Neural cell (in vitro differentiated cells): ENCODE results near the gene SLCO4A1.

Experiments used
- EP300 ChIP-seq: fragments of 450-650 bp; conservative IDR thresholded peaks from 2 replicates; pipeline ENCODE4 v1.6.1; 2014; ENCODE audit warnings: antibody characterized with exemption, mild to moderate bottlenecking, moderate library complexity; ENCODE audit not compliant: poor library complexity, severe bottlenecking
- EZH2 ChIP-seq: fragments of 200-600, 300-800 bp; shearing (Covaris generic), sonication (generic); IDR thresholded peaks from 2 replicates; pipeline ENCODE4 v1.6.1; 2014; ENCODE audit warnings: antibody characterized with exemption, low read length, borderline replicate concordance, mild to moderate bottlenecking; ENCODE audit not compliant: insufficient read depth, poor library complexity, severe bottlenecking
- MXI1 ChIP-seq: fragments of 450-650 bp; conservative IDR thresholded peaks from 2 replicates; pipeline ENCODE4 v1.6.1; 2014; ENCODE audit warnings: antibody characterized with exemption, mild to moderate bottlenecking; ENCODE audit not compliant: poor library complexity, severe bottlenecking
- POLR2AphosphoS5 ChIP-seq: IDR thresholded peaks from 2 replicates; pipeline ENCODE4 v1.6.1; 2012
- RAD21 ChIP-seq: fragments of 450-650 bp; conservative IDR thresholded peaks from 2 replicates; pipeline ENCODE4 v1.6.1; 2014; ENCODE audit warnings: antibody characterized with exemption, mild to moderate bottlenecking, moderate library complexity
- SMC3 ChIP-seq: fragments of 450-650 bp; conservative IDR thresholded peaks from 2 replicates; pipeline ENCODE4 v1.6.1; 2014; ENCODE audit warnings: antibody characterized with exemption, mild to moderate bottlenecking, moderate library complexity; ENCODE audit not compliant: poor library complexity
- TAF1 ChIP-seq: IDR thresholded peaks from 2 replicates; pipeline ENCODE4 v1.6.1; 2012; ENCODE audit warnings: low read depth
- TF ChIP-seq, protein P1 (sequence below): fragments of 450-650 bp; IDR thresholded peaks from 2 replicates; pipeline ENCODE4 v1.5.1; 2014; ENCODE audit warnings: antibody characterized with exemption, mild to moderate bottlenecking, moderate library complexity; ENCODE audit not compliant: poor library complexity, severe bottlenecking
- TF ChIP-seq, protein P2 (sequence below): IDR thresholded peaks from 2 replicates; pipeline ENCODE4 v1.6.1; 2012; ENCODE audit warnings: borderline replicate concordance

DNA sequence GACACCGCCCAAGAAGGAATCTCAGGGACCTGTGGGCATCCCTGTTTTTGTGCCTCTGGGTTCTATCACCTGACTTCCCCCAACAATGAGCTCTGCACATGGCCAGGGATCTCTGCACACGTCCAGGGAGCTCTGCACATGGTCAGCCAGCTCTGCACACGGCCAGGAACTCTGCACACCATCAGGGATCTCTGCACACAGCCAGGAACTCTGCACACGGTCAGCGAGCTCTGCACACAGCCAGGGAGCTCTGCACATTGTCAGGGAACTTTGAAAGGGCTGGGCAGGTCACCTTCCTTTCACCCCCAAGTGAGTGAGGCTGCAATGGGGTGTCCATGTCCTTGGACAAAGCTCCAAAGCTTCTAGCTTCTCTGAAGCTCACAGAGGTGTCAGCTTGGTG, 5.2 kb upstream of the SLCO4A1 start:
- TF ChIP-seq, protein P1, sequence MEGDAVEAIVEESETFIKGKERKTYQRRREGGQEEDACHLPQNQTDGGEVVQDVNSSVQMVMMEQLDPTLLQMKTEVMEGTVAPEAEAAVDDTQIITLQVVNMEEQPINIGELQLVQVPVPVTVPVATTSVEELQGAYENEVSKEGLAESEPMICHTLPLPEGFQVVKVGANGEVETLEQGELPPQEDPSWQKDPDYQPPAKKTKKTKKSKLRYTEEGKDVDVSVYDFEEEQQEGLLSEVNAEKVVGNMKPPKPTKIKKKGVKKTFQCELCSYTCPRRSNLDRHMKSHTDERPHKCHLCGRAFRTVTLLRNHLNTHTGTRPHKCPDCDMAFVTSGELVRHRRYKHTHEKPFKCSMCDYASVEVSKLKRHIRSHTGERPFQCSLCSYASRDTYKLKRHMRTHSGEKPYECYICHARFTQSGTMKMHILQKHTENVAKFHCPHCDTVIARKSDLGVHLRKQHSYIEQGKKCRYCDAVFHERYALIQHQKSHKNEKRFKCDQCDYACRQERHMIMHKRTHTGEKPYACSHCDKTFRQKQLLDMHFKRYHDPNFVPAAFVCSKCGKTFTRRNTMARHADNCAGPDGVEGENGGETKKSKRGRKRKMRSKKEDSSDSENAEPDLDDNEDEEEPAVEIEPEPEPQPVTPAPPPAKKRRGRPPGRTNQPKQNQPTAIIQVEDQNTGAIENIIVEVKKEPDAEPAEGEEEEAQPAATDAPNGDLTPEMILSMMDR: no peak
- TF ChIP-seq TAF1 (no peak), EP300 (no peak), EZH2 (no peak), POLR2AphosphoS5 (no peak), RAD21 (no peak), MXI1 (no peak), SMC3 (no peak)
- TF ChIP-seq, protein P2, sequence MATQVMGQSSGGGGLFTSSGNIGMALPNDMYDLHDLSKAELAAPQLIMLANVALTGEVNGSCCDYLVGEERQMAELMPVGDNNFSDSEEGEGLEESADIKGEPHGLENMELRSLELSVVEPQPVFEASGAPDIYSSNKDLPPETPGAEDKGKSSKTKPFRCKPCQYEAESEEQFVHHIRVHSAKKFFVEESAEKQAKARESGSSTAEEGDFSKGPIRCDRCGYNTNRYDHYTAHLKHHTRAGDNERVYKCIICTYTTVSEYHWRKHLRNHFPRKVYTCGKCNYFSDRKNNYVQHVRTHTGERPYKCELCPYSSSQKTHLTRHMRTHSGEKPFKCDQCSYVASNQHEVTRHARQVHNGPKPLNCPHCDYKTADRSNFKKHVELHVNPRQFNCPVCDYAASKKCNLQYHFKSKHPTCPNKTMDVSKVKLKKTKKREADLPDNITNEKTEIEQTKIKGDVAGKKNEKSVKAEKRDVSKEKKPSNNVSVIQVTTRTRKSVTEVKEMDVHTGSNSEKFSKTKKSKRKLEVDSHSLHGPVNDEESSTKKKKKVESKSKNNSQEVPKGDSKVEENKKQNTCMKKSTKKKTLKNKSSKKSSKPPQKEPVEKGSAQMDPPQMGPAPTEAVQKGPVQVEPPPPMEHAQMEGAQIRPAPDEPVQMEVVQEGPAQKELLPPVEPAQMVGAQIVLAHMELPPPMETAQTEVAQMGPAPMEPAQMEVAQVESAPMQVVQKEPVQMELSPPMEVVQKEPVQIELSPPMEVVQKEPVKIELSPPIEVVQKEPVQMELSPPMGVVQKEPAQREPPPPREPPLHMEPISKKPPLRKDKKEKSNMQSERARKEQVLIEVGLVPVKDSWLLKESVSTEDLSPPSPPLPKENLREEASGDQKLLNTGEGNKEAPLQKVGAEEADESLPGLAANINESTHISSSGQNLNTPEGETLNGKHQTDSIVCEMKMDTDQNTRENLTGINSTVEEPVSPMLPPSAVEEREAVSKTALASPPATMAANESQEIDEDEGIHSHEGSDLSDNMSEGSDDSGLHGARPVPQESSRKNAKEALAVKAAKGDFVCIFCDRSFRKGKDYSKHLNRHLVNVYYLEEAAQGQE: no peak
